HepG2 (cell line): ENCODE results near the gene EGFL8. TPM values are rescaled to one million over a fixed set of nuclear protein-coding genes. Genes with fewer than 3 reads are reported as not detected.

Source experiments
- FOSL2 ChIP-seq: sonication (generic); formaldehyde crosslinking; IDR thresholded peaks from 2 replicates; pipeline ENCODE4 v1.4.0; 2020; ENCODE audit warnings: missing genetic modification reagents
- HES4 ChIP-seq: sonication (generic); formaldehyde crosslinking; IDR thresholded peaks from 2 replicates; pipeline ENCODE4 v1.9.0; 2021; ENCODE audit warnings: mild to moderate bottlenecking, missing genetic modification reagents, borderline replicate concordance
- KDM5A ChIP-seq: fragments of 200-600 bp; sonication (generic); IDR thresholded peaks from 2 replicates; pipeline ENCODE4 v1.7.0; 2018; ENCODE audit warnings: antibody characterized with exemption, mild to moderate bottlenecking, low read length, borderline replicate concordance
- KDM6A ChIP-seq: IDR thresholded peaks from 2 replicates; pipeline ENCODE4 v1.6.1; 2016; ENCODE audit warnings: low read depth
- MAFF ChIP-seq: IDR thresholded peaks from 2 replicates; pipeline ENCODE4 v1.6.1; 2011; ENCODE audit warnings: low read depth, low read length, improper control_type of control experiment
- MIXL1 ChIP-seq: IDR thresholded peaks from 2 replicates; pipeline ENCODE4 v1.6.1; 2016
- MTF1 ChIP-seq: sonication (generic); formaldehyde crosslinking; IDR thresholded peaks from 2 replicates; pipeline ENCODE4 v1.5.0; 2020; ENCODE audit warnings: missing genetic modification reagents
- RORA ChIP-seq: sonication (generic); formaldehyde crosslinking; IDR thresholded peaks from 2 replicates; pipeline ENCODE4 v1.5.0; 2020; ENCODE audit warnings: mild to moderate bottlenecking, missing genetic modification reagents, moderate library complexity
- RXRB ChIP-seq: IDR thresholded peaks from 2 replicates; pipeline ENCODE4 v1.6.1; 2016; ENCODE audit warnings: borderline replicate concordance, missing genetic modification reagents, missing compliant biosample characterization
- ZNF766 ChIP-seq: sonication (generic); formaldehyde crosslinking; IDR thresholded peaks from 2 replicates; pipeline ENCODE4 v1.5.0; 2020; ENCODE audit warnings: missing genetic modification reagents, borderline replicate concordance
- ZNF841 ChIP-seq: sonication (generic); formaldehyde crosslinking; IDR thresholded peaks from 2 replicates; pipeline ENCODE4 v1.8.1; 2023; ENCODE audit warnings: missing genetic modification reagents, borderline replicate concordance
- ZNF878 ChIP-seq: sonication (generic); formaldehyde crosslinking; IDR thresholded peaks from 2 replicates; pipeline ENCODE4 v1.8.1; 2023; ENCODE audit warnings: mild to moderate bottlenecking, missing genetic modification reagents, moderate library complexity
- polyA plus RNA-seq, 8 experiments: library from polyadenylated mRNA; depleted of rRNA in 3 of 8; stranded (reverse) in 7 of 8; unstranded in 1 of 8; fragments of >200 nt; fragmentation: Illumina TruSeq in 4 of 8; extraction: Trizol in 4 of 8; gene quantifications; 2 replicates each; pipeline versions ENCODE4 v1.2.1 to v1.2.3, GENCODE V29; 2011 to 2016; ENCODE audit warnings: low read depth in 4 of 8, missing spikeins in 1 of 8, mixed read lengths in 1 of 8; ENCODE audit not compliant: insufficient read depth in 1 of 8
- total RNA-seq, 5 experiments: library from RNA; depleted of rRNA; stranded (reverse); fragments of >200 nt; fragmentation: Illumina TruSeq; extraction: Trizol; gene quantifications; 2 replicates each; pipeline ENCODE4 v1.2.3, GENCODE V29; 2016; ENCODE audit warnings: low read depth in 1 of 5
- TF ChIP-seq, protein P1 (sequence below): IDR thresholded peaks from 2 replicates; pipeline ENCODE4 v1.4.0; 2020; ENCODE audit warnings: mild to moderate bottlenecking, missing genetic modification reagents
- TF ChIP-seq, protein P2 (sequence below): sonication (generic); formaldehyde crosslinking; IDR thresholded peaks from 2 replicates; pipeline ENCODE4 v1.4.0; 2020; ENCODE audit warnings: low read depth, mild to moderate bottlenecking, missing genetic modification reagents
- TF ChIP-seq, protein P3 (sequence below): IDR thresholded peaks from 2 replicates; pipeline ENCODE4 v1.6.1; 2016
- TF ChIP-seq, protein P4 (sequence below): sonication (generic); formaldehyde crosslinking; IDR thresholded peaks from 2 replicates; pipeline ENCODE4 v1.8.0; 2022; ENCODE audit warnings: missing genetic modification reagents, mild to moderate bottlenecking, moderate library complexity, borderline replicate concordance
- TF ChIP-seq, protein P5 (sequence below): sonication (generic); formaldehyde crosslinking; IDR thresholded peaks from 2 replicates; pipeline ENCODE4 v1.4.0; 2020; ENCODE audit warnings: missing genetic modification reagents
- TF ChIP-seq, protein P6 (sequence below): sonication (generic); formaldehyde crosslinking; IDR thresholded peaks from 2 replicates; pipeline ENCODE4 v1.9.0; 2021; ENCODE audit warnings: missing genetic modification reagents, borderline replicate concordance

EGFL8 gene
- total and polyA plus RNA-seq, 2 of the 13 experiments (the other 11 are each of a cell fraction or from before 2014, with no cell fraction given), result 10.0 to 11.5 TPM

DNA sequence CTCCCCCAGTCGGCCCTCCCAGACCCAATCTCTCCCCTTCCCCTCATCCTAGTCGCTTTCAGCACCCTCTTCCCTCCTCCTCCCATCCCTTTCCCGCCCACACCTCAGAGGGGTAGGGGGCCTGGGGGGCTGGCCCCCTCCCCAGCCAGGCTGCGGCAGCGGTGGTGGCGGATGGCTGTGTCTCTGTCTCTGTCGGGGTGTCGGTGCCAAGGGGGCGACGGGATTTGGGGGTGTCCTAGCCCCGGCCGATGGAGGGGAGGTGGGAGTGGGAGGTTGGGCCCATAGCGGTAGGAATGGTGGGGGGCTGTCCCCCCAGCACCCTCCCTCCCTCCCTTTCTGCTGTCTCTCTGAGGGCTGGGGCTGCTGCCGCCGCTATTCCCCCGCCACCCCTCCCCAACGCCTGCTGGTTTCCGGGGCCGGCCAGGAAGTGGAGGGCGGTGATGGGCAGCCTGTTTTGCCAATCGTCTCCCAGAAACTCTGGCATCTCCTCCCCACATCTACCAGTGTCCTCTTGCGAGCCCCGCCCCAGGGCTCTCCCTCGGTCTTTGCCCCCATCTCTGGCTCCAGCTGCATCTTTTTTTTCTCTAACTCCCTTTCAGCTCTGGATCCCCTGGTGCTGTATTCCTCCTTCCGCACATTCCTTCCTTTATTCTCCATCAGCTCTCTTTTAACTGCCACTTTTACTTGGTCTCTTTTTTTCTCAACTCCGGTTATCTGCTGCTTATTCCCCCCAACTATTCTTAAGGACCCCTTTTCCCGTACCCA is 11.5 kb downstream of the EGFL8 start, which contains the start of gene AGPAT1 (continued):
- TF ChIP-seq KDM6A (CRISPR knock-in tag) (no peak; the same call in 1 of the 2 replicates), ZNF878 (CRISPR knock-in tag) (no peak; the same call in 1 of the 2 replicates), FOSL2 (CRISPR knock-in tag) (0 out of 2 replicates have a peak, but pooled peaks have one; percentile 8), ZNF841 (CRISPR knock-in tag) (no peak), KDM5A (peak; percentile 81), RORA (CRISPR knock-in tag) (no peak), MIXL1 (CRISPR knock-in tag) (no peak), HES4 (CRISPR knock-in tag) (no peak), MTF1 (CRISPR knock-in tag) (no peak), RXRB (CRISPR knock-in tag) (peak; percentile 41; the same call in 1 of the 2 replicates), ZNF766 (CRISPR knock-in tag) (no peak), MAFF (no peak)
- TF ChIP-seq, protein P1, sequence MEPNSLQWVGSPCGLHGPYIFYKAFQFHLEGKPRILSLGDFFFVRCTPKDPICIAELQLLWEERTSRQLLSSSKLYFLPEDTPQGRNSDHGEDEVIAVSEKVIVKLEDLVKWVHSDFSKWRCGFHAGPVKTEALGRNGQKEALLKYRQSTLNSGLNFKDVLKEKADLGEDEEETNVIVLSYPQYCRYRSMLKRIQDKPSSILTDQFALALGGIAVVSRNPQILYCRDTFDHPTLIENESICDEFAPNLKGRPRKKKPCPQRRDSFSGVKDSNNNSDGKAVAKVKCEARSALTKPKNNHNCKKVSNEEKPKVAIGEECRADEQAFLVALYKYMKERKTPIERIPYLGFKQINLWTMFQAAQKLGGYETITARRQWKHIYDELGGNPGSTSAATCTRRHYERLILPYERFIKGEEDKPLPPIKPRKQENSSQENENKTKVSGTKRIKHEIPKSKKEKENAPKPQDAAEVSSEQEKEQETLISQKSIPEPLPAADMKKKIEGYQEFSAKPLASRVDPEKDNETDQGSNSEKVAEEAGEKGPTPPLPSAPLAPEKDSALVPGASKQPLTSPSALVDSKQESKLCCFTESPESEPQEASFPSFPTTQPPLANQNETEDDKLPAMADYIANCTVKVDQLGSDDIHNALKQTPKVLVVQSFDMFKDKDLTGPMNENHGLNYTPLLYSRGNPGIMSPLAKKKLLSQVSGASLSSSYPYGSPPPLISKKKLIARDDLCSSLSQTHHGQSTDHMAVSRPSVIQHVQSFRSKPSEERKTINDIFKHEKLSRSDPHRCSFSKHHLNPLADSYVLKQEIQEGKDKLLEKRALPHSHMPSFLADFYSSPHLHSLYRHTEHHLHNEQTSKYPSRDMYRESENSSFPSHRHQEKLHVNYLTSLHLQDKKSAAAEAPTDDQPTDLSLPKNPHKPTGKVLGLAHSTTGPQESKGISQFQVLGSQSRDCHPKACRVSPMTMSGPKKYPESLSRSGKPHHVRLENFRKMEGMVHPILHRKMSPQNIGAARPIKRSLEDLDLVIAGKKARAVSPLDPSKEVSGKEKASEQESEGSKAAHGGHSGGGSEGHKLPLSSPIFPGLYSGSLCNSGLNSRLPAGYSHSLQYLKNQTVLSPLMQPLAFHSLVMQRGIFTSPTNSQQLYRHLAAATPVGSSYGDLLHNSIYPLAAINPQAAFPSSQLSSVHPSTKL (CRISPR knock-in tag), result 0 out of 2 replicates have a peak, but pooled peaks have one; percentile 22
- TF ChIP-seq, protein P2, sequence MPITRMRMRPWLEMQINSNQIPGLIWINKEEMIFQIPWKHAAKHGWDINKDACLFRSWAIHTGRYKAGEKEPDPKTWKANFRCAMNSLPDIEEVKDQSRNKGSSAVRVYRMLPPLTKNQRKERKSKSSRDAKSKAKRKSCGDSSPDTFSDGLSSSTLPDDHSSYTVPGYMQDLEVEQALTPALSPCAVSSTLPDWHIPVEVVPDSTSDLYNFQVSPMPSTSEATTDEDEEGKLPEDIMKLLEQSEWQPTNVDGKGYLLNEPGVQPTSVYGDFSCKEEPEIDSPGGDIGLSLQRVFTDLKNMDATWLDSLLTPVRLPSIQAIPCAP, result 0 out of 2 replicates have a peak, but pooled peaks have one; percentile 24
- TF ChIP-seq, protein P3, sequence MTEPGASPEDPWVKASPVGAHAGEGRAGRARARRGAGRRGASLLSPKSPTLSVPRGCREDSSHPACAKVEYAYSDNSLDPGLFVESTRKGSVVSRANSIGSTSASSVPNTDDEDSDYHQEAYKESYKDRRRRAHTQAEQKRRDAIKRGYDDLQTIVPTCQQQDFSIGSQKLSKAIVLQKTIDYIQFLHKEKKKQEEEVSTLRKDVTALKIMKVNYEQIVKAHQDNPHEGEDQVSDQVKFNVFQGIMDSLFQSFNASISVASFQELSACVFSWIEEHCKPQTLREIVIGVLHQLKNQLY (CRISPR knock-in tag), result no peak
- TF ChIP-seq, protein P4, sequence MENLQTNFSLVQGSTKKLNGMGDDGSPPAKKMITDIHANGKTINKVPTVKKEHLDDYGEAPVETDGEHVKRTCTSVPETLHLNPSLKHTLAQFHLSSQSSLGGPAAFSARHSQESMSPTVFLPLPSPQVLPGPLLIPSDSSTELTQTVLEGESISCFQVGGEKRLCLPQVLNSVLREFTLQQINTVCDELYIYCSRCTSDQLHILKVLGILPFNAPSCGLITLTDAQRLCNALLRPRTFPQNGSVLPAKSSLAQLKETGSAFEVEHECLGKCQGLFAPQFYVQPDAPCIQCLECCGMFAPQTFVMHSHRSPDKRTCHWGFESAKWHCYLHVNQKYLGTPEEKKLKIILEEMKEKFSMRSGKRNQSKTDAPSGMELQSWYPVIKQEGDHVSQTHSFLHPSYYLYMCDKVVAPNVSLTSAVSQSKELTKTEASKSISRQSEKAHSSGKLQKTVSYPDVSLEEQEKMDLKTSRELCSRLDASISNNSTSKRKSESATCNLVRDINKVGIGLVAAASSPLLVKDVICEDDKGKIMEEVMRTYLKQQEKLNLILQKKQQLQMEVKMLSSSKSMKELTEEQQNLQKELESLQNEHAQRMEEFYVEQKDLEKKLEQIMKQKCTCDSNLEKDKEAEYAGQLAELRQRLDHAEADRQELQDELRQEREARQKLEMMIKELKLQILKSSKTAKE, result no peak
- TF ChIP-seq, protein P5, sequence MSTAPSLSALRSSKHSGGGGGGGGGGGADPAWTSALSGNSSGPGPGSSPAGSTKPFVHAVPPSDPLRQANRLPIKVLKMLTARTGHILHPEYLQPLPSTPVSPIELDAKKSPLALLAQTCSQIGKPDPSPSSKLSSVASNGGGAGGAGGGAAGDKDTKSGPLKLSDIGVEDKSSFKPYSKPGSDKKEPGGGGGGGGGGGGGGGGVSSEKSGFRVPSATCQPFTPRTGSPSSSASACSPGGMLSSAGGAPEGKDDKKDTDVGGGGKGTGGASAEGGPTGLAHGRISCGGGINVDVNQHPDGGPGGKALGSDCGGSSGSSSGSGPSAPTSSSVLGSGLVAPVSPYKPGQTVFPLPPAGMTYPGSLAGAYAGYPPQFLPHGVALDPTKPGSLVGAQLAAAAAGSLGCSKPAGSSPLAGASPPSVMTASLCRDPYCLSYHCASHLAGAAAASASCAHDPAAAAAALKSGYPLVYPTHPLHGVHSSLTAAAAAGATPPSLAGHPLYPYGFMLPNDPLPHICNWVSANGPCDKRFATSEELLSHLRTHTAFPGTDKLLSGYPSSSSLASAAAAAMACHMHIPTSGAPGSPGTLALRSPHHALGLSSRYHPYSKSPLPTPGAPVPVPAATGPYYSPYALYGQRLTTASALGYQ (CRISPR knock-in tag), result no peak
- TF ChIP-seq, protein P6, sequence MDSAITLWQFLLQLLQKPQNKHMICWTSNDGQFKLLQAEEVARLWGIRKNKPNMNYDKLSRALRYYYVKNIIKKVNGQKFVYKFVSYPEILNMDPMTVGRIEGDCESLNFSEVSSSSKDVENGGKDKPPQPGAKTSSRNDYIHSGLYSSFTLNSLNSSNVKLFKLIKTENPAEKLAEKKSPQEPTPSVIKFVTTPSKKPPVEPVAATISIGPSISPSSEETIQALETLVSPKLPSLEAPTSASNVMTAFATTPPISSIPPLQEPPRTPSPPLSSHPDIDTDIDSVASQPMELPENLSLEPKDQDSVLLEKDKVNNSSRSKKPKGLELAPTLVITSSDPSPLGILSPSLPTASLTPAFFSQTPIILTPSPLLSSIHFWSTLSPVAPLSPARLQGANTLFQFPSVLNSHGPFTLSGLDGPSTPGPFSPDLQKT (CRISPR knock-in tag), result no peak
